GM12878 (cell line): ENCODE measurements around the gene HYCC1. TPM values are rescaled to one million over a fixed set of nuclear protein-coding genes. Genes with fewer than 3 reads are reported as not detected.
"Not testable (repeated sequence)": the region's sequence is repeated elsewhere in the genome, so short reads cannot be mapped to it uniquely, and the experiment has no call there.

Source experiments
- ATAC-seq: fragments of 200-7000 bp; cut with Tn5 transposase; 3 replicates; pipeline ENCODE4 v1.9.1; 2020; ENCODE audit warnings: mild to moderate bottlenecking, moderate library complexity
- BruUV-seq: library from RNA; stranded (reverse); fragments of 400-500 nt; replicated peaks from 2 replicates; lab custom pipeline; 2021; lab: Mats Ljungman, UMichigan
- CTCF ChIA-PET: fragments of 300-600 bp; sonication (Branson Sonifier 250); formaldehyde crosslinking; extraction: SDS; loops from one replicate; lab custom pipeline; 2021; ENCODE audit warnings: inconsistent platforms; lab: Yijun Ruan, JAX
- POLR2A ChIA-PET: fragments of 350-600 bp; formaldehyde crosslinking; extraction: SDS; loops from one replicate; lab custom pipeline; 2021; ENCODE audit warnings: inconsistent platforms; lab: Charles Lee
- RAD21 ChIA-PET: fragments of 300-600 bp; sonication (Branson Sonifier 250); formaldehyde crosslinking; loops from one replicate; lab custom pipeline; 2023; ENCODE audit warnings: antibody characterized with exemption; ENCODE audit not compliant: unreplicated experiment; lab: Charles Lee
- SMC1A ChIA-PET: fragments of 300-600 bp; sonication (Branson Sonifier 250); formaldehyde crosslinking; loops from one replicate; lab custom pipeline; 2023; ENCODE audit not compliant: unreplicated experiment, uncharacterized antibody; lab: Charles Lee
- DNase-seq: peaks from one replicate; pipeline ENCODE4 v3.0.0-alpha.2; 2011; ENCODE audit warnings: low read depth, low spot score
- FAIRE-seq: peaks from 3 replicates; lab custom pipeline; 2011; peaks lifted over from hg19 to GRCh38; lab: Jason Lieb, UNC
- H2AFZ ChIP-seq: 2 replicates; pipeline ENCODE4 v1.6.0; 2011; ENCODE audit warnings: low read depth, low read length, control low read depth; ENCODE audit not compliant: control insufficient read depth
- H3K27ac ChIP-seq: 2 replicates; pipeline ENCODE4 v1.5.1; 2011; ENCODE audit warnings: control low read depth; ENCODE audit not compliant: control insufficient read depth, insufficient read depth
- H3K27me3 ChIP-seq, 2 experiments: replicated peaks in 1 of 2; 2 replicates each; pipeline versions ENCODE4 v1.6.0 to v1.6.1; 2011; ENCODE audit warnings: low read length in 1 of 2; ENCODE audit not compliant: control insufficient read depth in 2 of 2, insufficient read depth in 2 of 2
- H3K36me3 ChIP-seq, 2 experiments: 2 replicates each; pipeline ENCODE4 v1.5.1; 2011; ENCODE audit warnings: low read length in 1 of 2; ENCODE audit not compliant: control insufficient read depth in 2 of 2, insufficient read depth in 2 of 2
- H3K4me1 ChIP-seq: 2 replicates; pipeline ENCODE4 v1.6.1; 2011; ENCODE audit warnings: mild to moderate bottlenecking, low read length, moderate library complexity, mixed read lengths; ENCODE audit not compliant: control insufficient read depth, insufficient read depth
- H3K4me2 ChIP-seq: 2 replicates; pipeline ENCODE4 v1.6.0; 2011; ENCODE audit warnings: control low read depth; ENCODE audit not compliant: control insufficient read depth, insufficient read depth
- H3K4me3 ChIP-seq: fragments of 200-600 bp; sonication (generic); 2 replicates; pipeline ENCODE4 v1.5.1; 2016
- H3K79me2 ChIP-seq: 2 replicates; pipeline ENCODE4 v1.6.0; 2011; ENCODE audit warnings: low read length; ENCODE audit not compliant: control insufficient read depth, insufficient read depth
- H3K9ac ChIP-seq: 2 replicates; pipeline ENCODE4 v1.8.0; 2011; ENCODE audit warnings: low read length, control low read depth, mixed read lengths; ENCODE audit not compliant: control insufficient read depth, insufficient read depth
- H3K9me3 ChIP-seq: replicated peaks from 3 replicates; pipeline ENCODE4 v1.5.1; 2011; ENCODE audit warnings: mild to moderate bottlenecking, low read length; ENCODE audit not compliant: control insufficient read depth, insufficient read depth
- H4K20me1 ChIP-seq: 2 replicates; pipeline ENCODE4 v1.6.0; 2011; ENCODE audit not compliant: control insufficient read depth, insufficient read depth
- CBX5 ChIP-seq: sonication (generic); IDR thresholded peaks from 2 replicates; pipeline ENCODE4 v1.6.1; 2016; ENCODE audit warnings: low read depth, moderate library complexity, mild to moderate bottlenecking, inconsistent platforms
- CTCF ChIP-seq, 3 experiments: IDR thresholded peaks in 2 of 3; conservative IDR thresholded peaks in 1 of 3; 2 replicates each; pipeline ENCODE4 v1.5.1; 2011; ENCODE audit warnings: low read depth in 3 of 3, low read length in 3 of 3, mild to moderate bottlenecking in 3 of 3, control low read depth in 2 of 3, moderate library complexity in 2 of 3, inconsistent platforms in 1 of 3, mixed read lengths in 1 of 3; ENCODE audit not compliant: control insufficient read depth in 2 of 3, insufficient read depth in 1 of 3; ENCODE audit errors: extremely low read depth in 1 of 3
- HCFC1 ChIP-seq: fragments of 150-350 bp; IDR thresholded peaks from 2 replicates; pipeline ENCODE4 v1.6.1; 2014; ENCODE audit warnings: low read length
- HDAC6 ChIP-seq: fragments of 200-600 bp; sonication (generic); IDR thresholded peaks from one replicate; pipeline ENCODE4 v1.8.0; 2017; ENCODE audit warnings: antibody characterized with exemption; ENCODE audit not compliant: unreplicated experiment
- JUNB ChIP-seq: IDR thresholded peaks from 2 replicates; pipeline ENCODE4 v1.6.1; 2016; ENCODE audit warnings: antibody characterized with exemption, mild to moderate bottlenecking
- MXI1 ChIP-seq: fragments of 150-350 bp; IDR thresholded peaks from 2 replicates; pipeline ENCODE4 v1.6.1; 2011; ENCODE audit warnings: low read depth, mild to moderate bottlenecking, inconsistent platforms, low read length, improper control_type of control experiment
- NFYA ChIP-seq: IDR thresholded peaks from 2 replicates; pipeline ENCODE4 v1.6.1; 2011; ENCODE audit warnings: low read depth, mild to moderate bottlenecking, low read length, improper control_type of control experiment, borderline replicate concordance
- TCF7 ChIP-seq: IDR thresholded peaks from 2 replicates; pipeline ENCODE4 v1.6.1; 2014; ENCODE audit warnings: antibody characterized with exemption, borderline replicate concordance
- WGBS: methylation state at CpG from one replicate; pipeline ENCODE4 v1.1.6; 2016; ENCODE audit warnings: low lambda C conversion rate; ENCODE audit not compliant: insufficient replicate concordance, insufficient coverage; ENCODE audit errors: missing lambda C conversion rate; 5-methylcytosine and 5-hydroxymethylcytosine counted together
- in situ Hi-C: fragments of 300-500 bp; cut with MboI; formaldehyde crosslinking; loops from 9 replicates; pipeline ENCODE4 v1.14.3; 2018; ENCODE audit warnings: mixed read lengths
- intact Hi-C: fragments of 100-400 bp; cut with micrococcal nuclease; formaldehyde crosslinking; loops from one replicate; pipeline ENCODE4 v1.14.2; 2022; ENCODE audit not compliant: unreplicated experiment
- polyA plus RNA-seq, 11 experiments: library from polyadenylated mRNA; depleted of rRNA in 4 of 11; unstranded in 6 of 11; stranded (reverse) in 5 of 11; fragments of >200 nt; fragmentation: Nextera tagmentation in 4 of 11; fragmentation: Illumina TruSeq in 1 of 11; extraction: Ambion mirVana in 4 of 11; extraction: Trizol in 1 of 11; gene quantifications; 1 replicate in 1 of 11; 2 replicates in 10 of 11; pipeline versions ENCODE4 v1.2.1 to v1.2.3, GENCODE V29; 2011 to 2016; ENCODE audit warnings: inconsistent platforms in 2 of 11, missing spikeins in 2 of 11, low read depth in 1 of 11
- total RNA-seq, 4 experiments: library from RNA; depleted of rRNA in 3 of 4; stranded (reverse); fragments of >200 nt in 3 of 4; fragmentation: Illumina TruSeq in 1 of 4; extraction: Trizol in 1 of 4; gene quantifications; 2 replicates each; pipeline versions ENCODE4 v1.2.1 to v1.2.3, GENCODE V29; 2013 to 2021

Gene HYCC1
- total and polyA plus RNA-seq, 10 of the 15 experiments (the other 5 are each of a cell fraction or from before 2014, with no cell fraction given), result 8.5 to 62.9 (median 33.1) TPM

- Histone ChIP-seq H3K27me3 (no peaks in the 10 kb centered on the region), H3K9ac (no peak overlapping the region), H3K4me2 (no peak overlapping the region), H3K79me2 (no peaks in the 10 kb centered on the region), H2AFZ (no peak overlapping the region), H3K4me3 (no peak overlapping the region), H3K27ac (no peak overlapping the region), H3K36me3 (peaks cover 0 to 33% of the 10 kb centered on the region in 2 experiments; a peak in 3 of 4 replicates), H4K20me1 (no peaks in the 10 kb centered on the region), H3K4me1 (no peaks in the 10 kb centered on the region), H3K9me3 (peaks cover 3% of the 10 kb centered on the region; the same call in 2 of the 3 replicates)
- POLR2A ChIA-PET, result no interaction called here
- no TSS peak for BruUV-seq
- no peak for ATAC-seq
- no peak for FAIRE-seq
- intact Hi-C loops, result no loop called here
- DNase-seq, result no peak
- CTCF ChIA-PET, result interaction anchor here (0.9 to 2.7 kb wide), 2 partner anchors 76 to 119 kb away, joined by 3 to 15 read pairs; no protein-coding TSS in a partner anchor
- 92% methylated on average over 2 of the region's 2 CpGs for WGBS
- RAD21 ChIA-PET, result interaction anchor here (0.7 kb wide), 1 partner anchor 75 kb away, joined by 3 read pairs; no protein-coding TSS in a partner anchor
- in situ Hi-C loops, result no loop called here
- SMC1A ChIA-PET, result interaction anchor here (1.1 to 1.2 kb wide), 2 partner anchors 17 to 33 kb away, joined by 3 to 4 read pairs; no protein-coding TSS in a partner anchor
- no peak for TF ChIP-seq HCFC1
- TF ChIP-seq HDAC6, result no peak
- TF ChIP-seq JUNB, result no peak
- peak in 1 of 3 experiments; percentile 11; a peak in 1 of 6 replicates for TF ChIP-seq CTCF (IDR thresholded peaks at IDR 0.05 in 2 of 3, conservative IDR thresholded peaks at IDR 0.05 in 1 of 3; ENCODE audit: control insufficient read depth in 2 of 3, extremely low read depth in 1 of 3, insufficient read depth in 1 of 3, low read depth in 3 of 3, low read length in 3 of 3)
- no peak for TF ChIP-seq CBX5
- TF ChIP-seq MXI1, result no peak
- TF ChIP-seq NFYA, result no peak
- TF ChIP-seq TCF7, result no peak
Observed at GRCh38 chr7:22979251-22979650, 34.7 kb downstream of the HYCC1 start.

- intact Hi-C loops, H3K9me3 ChIP-seq, H3K4me3 ChIP-seq, H3K27ac ChIP-seq, H4K20me1 ChIP-seq, POLR2A ChIA-PET, H3K9ac ChIP-seq, H3K4me2 ChIP-seq, H2AFZ ChIP-seq, in situ Hi-C loops, H3K27me3 ChIP-seq, FAIRE-seq, H3K4me1 ChIP-seq, CTCF ChIA-PET, DNase-seq, ATAC-seq, H3K79me2 ChIP-seq: not testable (repeated sequence)
- peaks cover 0 to 34% of the 10 kb centered on the region in 2 experiments; a peak in 3 of 4 replicates for H3K36me3 ChIP-seq
- BruUV-seq, result TSS peak; percentile 2
- ChIA-PET SMC1A (interaction anchor here (1.0 to 2.2 kb wide), 2 partner anchors 13 to 23 kb away, joined by 3 to 9 read pairs; no protein-coding TSS in a partner anchor), RAD21 (interaction anchor here (1.1 kb wide), 1 partner anchor 192 kb away, joined by 3 read pairs; no protein-coding TSS in a partner anchor)
- 67% methylated on average over 3 of the region's 3 CpGs for WGBS
Observed at GRCh38 chr7:22974636-22975035, 39.3 kb downstream of the HYCC1 start.
